Endometrial microvascular endothelial cells (primary cell): Measurements from ENCODE around the gene TCEA3. TPM values are rescaled to one million over a fixed set of nuclear protein-coding genes. Genes with fewer than 3 reads are reported as not detected.
"Not testable (repeated sequence)": the region's sequence is repeated elsewhere in the genome, so short reads cannot be mapped to it uniquely, and the experiment has no call there.

Source experiments
- in situ Hi-C: cut with HindIII; loops from 2 replicates; pipeline ENCODE4 v1.10.0; 2017; ENCODE audit warnings: low sequenced_read_pairs, low pct_unique_long_range_greater_than_20kb; ENCODE audit errors: inconsistent ontology term
- total RNA-seq: library from RNA; depleted of rRNA; stranded (reverse); fragments of >200 nt; gene quantifications from one replicate; pipeline ENCODE4 v1.2.3, GENCODE V29; 2015; ENCODE audit errors: inconsistent ontology term

Gene TCEA3
- total RNA-seq, 1 donor from 2014 or later, result not detected

GRCh38 chr1:23399229-23399628 lies 25.3 kb downstream of the TCEA3 start:
- in situ Hi-C loops, result no loop called here

GRCh38 chr1:23397908-23398307 lies 26.6 kb downstream of the TCEA3 start:
- in situ Hi-C loops, result no loop called here

- in situ Hi-C loops, result no loop called here
Observed at GRCh38 chr1:23396380-23396779, 28.2 kb downstream of the TCEA3 start.

- in situ Hi-C loops, result no loop called here
Observed at GRCh38 chr1:23395849-23396248, 28.7 kb downstream of the TCEA3 start.

- in situ Hi-C loops, result no loop called here
Observed at GRCh38 chr1:23395154-23395724, 29.3 kb downstream of the TCEA3 start.

- in situ Hi-C loops, result no loop called here
Observed at GRCh38 chr1:23394684-23395083, 29.9 kb downstream of the TCEA3 start.

- in situ Hi-C loops, result no loop called here
Observed at GRCh38 chr1:23394181-23394580, 30.4 kb downstream of the TCEA3 start.

GRCh38 chr1:23393706-23394105 lies 30.8 kb downstream of the TCEA3 start:
- in situ Hi-C loops, result no loop called here

GRCh38 chr1:23392125-23392855 lies 32.3 kb downstream of the TCEA3 start:
- in situ Hi-C loops, result no loop called here

- in situ Hi-C loops, result no loop called here
Observed at GRCh38 chr1:23389837-23390321, 34.7 kb downstream of the TCEA3 start.

- in situ Hi-C loops, result no loop called here
Observed at GRCh38 chr1:23387494-23387893, 37.1 kb downstream of the TCEA3 start.

- in situ Hi-C loops, result no loop called here
Observed at GRCh38 chr1:23385119-23385621, 39.4 kb downstream of the TCEA3 start.

GRCh38 chr1:23384312-23385058 lies 40.1 kb downstream of the TCEA3 start:
- in situ Hi-C loops, result no loop called here

GRCh38 chr1:23383577-23384311 lies 40.8 kb downstream of the TCEA3 start:
- in situ Hi-C loops, result no loop called here

- in situ Hi-C loops, result no loop called here
Observed at GRCh38 chr1:23381233-23381885, 43.2 kb downstream of the TCEA3 start.

- in situ Hi-C loops, result no loop called here
Observed at GRCh38 chr1:23380719-23381118, 43.8 kb downstream of the TCEA3 start.

GRCh38 chr1:23380236-23380635 lies 44.3 kb downstream of the TCEA3 start:
- in situ Hi-C loops, result not testable (repeated sequence)

- in situ Hi-C loops, result no loop called here
Observed at GRCh38 chr1:23376890-23377811, 47.4 kb downstream of the TCEA3 start.
